HEK293T (cell line): Measurements from ENCODE around the gene CXXC5.

Experiments
- CTCF ChIA-PET: fragments of 350-600 bp; formaldehyde crosslinking; extraction: SDS; loops from one replicate; lab custom pipeline; 2021; ENCODE audit warnings: antibody characterized with exemption, inconsistent platforms; lab: Yijun Ruan, JAX
- POLR2A ChIA-PET: fragments of 350-600 bp; formaldehyde crosslinking; extraction: SDS; loops from one replicate; lab custom pipeline; 2020; ENCODE audit warnings: antibody characterized with exemption, inconsistent platforms; lab: Yijun Ruan, JAX
- DNase-seq: peaks from one replicate; pipeline ENCODE4 v3.0.0; 2012; ENCODE audit warnings: mixed read lengths; ENCODE audit errors: extremely low spot score
- ARNT ChIP-seq: fragments of 450-650 bp; IDR thresholded peaks from 2 replicates; pipeline ENCODE4 v1.6.1; 2017; ENCODE audit warnings: mild to moderate bottlenecking
- BHLHE40 ChIP-seq: fragments of 450-650 bp; IDR thresholded peaks from 2 replicates; pipeline ENCODE4 v1.6.1; 2016; ENCODE audit warnings: mild to moderate bottlenecking, moderate library complexity, borderline replicate concordance
- CTBP1 ChIP-seq: fragments of 450-650 bp; IDR thresholded peaks from 2 replicates; pipeline ENCODE4 v1.6.1; 2016; ENCODE audit warnings: borderline replicate concordance
- ELF4 ChIP-seq: fragments of 450-650 bp; IDR thresholded peaks from 2 replicates; pipeline ENCODE4 v1.6.1; 2017; ENCODE audit warnings: antibody characterized with exemption
- FOXK2 ChIP-seq: fragments of 450-650 bp; IDR thresholded peaks from 2 replicates; pipeline ENCODE4 v1.6.1; 2016; ENCODE audit warnings: mild to moderate bottlenecking
- FOXM1 ChIP-seq: fragments of 450-650 bp; IDR thresholded peaks from 2 replicates; pipeline ENCODE4 v1.6.1; 2017; ENCODE audit warnings: mild to moderate bottlenecking, borderline replicate concordance
- HDGF ChIP-seq: fragments of 450-650 bp; IDR thresholded peaks from 2 replicates; pipeline ENCODE4 v1.6.1; 2017; ENCODE audit warnings: antibody characterized with exemption, borderline replicate concordance
- L3MBTL2 ChIP-seq: fragments of 450-650 bp; conservative IDR thresholded peaks from 2 replicates; pipeline ENCODE4 v1.6.1; 2016; ENCODE audit warnings: mild to moderate bottlenecking
- LEF1 ChIP-seq: fragments of 450-650 bp; IDR thresholded peaks from 2 replicates; pipeline ENCODE4 v1.6.1; 2017; ENCODE audit warnings: mild to moderate bottlenecking, borderline replicate concordance
- NFRKB ChIP-seq: fragments of 450-650 bp; IDR thresholded peaks from 2 replicates; pipeline ENCODE4 v1.6.1; 2016; ENCODE audit warnings: mild to moderate bottlenecking, moderate library complexity
- SP1 ChIP-seq: fragments of 450-650 bp; IDR thresholded peaks from 2 replicates; pipeline ENCODE4 v1.6.1; 2017
- SUZ12 ChIP-seq: fragments of 450-650 bp; IDR thresholded peaks from 2 replicates; pipeline ENCODE4 v1.6.1; 2016; ENCODE audit warnings: mild to moderate bottlenecking
- TARDBP ChIP-seq: fragments of 450-650 bp; IDR thresholded peaks from 2 replicates; pipeline ENCODE4 v1.6.1; 2016
- ZNF384 ChIP-seq: fragments of 450-650 bp; IDR thresholded peaks from 2 replicates; pipeline ENCODE4 v1.6.1; 2016
- TF ChIP-seq, protein P1 (sequence below): fragments of 450-650 bp; IDR thresholded peaks from 2 replicates; pipeline ENCODE4 v1.6.1; 2016

Gene CXXC5

DNA sequence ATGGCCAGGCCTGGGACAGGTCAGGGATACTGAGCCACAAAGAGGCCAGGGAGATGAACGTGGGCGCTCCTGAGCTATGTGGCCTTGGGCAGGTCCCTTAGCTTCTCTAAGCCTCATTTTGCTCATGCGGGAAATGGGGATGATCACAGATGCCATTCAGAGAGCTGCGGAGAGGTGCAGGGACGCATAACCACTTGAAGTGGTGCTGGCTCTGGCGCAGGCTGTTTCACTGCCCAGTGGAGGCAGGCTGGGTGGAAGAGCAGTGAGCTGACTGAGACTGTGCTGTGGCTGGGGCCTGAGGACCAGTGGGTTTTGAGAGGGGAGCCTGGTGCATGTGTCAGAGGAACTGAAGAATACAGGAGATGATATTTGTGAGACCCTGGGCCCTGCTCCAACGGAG is 18.4 kb downstream of the CXXC5 start:
- DNase-seq: no peak
- POLR2A ChIA-PET: interaction anchor here (1.0 kb wide), 1 partner anchor 48 kb away, joined by 4 read pairs; no protein-coding TSS in a partner anchor
- CTCF ChIA-PET: no interaction called here
- TF ChIP-seq HDGF (no peak), TARDBP (no peak), FOXK2 (no peak), SP1 (no peak), ARNT (no peak), CTBP1 (no peak), NFRKB (no peak)
- TF ChIP-seq, protein P1, sequence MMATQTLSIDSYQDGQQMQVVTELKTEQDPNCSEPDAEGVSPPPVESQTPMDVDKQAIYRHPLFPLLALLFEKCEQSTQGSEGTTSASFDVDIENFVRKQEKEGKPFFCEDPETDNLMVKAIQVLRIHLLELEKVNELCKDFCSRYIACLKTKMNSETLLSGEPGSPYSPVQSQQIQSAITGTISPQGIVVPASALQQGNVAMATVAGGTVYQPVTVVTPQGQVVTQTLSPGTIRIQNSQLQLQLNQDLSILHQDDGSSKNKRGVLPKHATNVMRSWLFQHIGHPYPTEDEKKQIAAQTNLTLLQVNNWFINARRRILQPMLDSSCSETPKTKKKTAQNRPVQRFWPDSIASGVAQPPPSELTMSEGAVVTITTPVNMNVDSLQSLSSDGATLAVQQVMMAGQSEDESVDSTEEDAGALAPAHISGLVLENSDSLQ: no peak

GRCh38 chr5:139667001-139667729 is 19.0 kb downstream of the CXXC5 start:
- no peak for TF ChIP-seq ELF4
- TF ChIP-seq FOXK2: no peak
- no peak for TF ChIP-seq SP1
- no peak for TF ChIP-seq L3MBTL2
- TF ChIP-seq NFRKB: no peak
- POLR2A ChIA-PET: interaction anchor here (0.7 to 2.0 kb wide), 3 partner anchors 14 to 48 kb away, joined by 3 to 7 read pairs (median 4); no protein-coding TSS in a partner anchor
- DNase-seq: no peak
- CTCF ChIA-PET: no interaction called here

DNA sequence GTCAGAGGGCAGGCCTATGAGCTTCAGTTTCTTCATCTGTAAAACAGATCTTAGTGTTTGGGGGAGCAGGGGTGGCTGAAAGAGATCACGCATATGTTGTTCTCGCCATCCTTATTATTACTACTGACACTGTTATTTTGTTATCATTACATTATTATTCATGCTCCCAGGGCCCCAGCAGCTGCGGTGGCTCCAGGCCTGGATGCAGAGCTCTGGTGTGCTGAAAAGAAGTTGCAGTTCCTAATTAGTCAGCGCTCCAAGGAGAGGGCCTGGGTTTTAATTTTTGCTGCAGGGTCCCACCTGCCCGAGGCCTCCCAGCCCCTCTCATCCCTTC is 19.5 kb downstream of the CXXC5 start:
- DNase-seq: no peak
- CTCF ChIA-PET: no interaction called here
- POLR2A ChIA-PET: interaction anchor here (0.7 to 2.0 kb wide), 2 partner anchors 14 to 41 kb away, joined by 3 to 7 read pairs; no protein-coding TSS in a partner anchor
- TF ChIP-seq, protein P1: no peak
- TF ChIP-seq TARDBP (no peak), FOXM1 (no peak), CTBP1 (no peak), SP1 (no peak), NFRKB (no peak), L3MBTL2 (no peak), LEF1 (no peak), SUZ12 (no peak), HDGF (no peak), ELF4 (no peak), FOXK2 (no peak), ARNT (no peak), BHLHE40 (no peak), ZNF384 (no peak)

GRCh38 chr5:139668064-139668880 is 20.1 kb downstream of the CXXC5 start:
- POLR2A ChIA-PET: interaction anchor here (0.7 to 2.0 kb wide), 2 partner anchors 15 to 41 kb away, joined by 3 to 7 read pairs; no protein-coding TSS in a partner anchor
- TF ChIP-seq LEF1 (no peak), BHLHE40 (no peak), TARDBP (no peak)
- CTCF ChIA-PET: interaction anchor here (1.3 kb wide), 1 partner anchor 16 kb away, joined by 3 read pairs; no protein-coding TSS in a partner anchor
- peak; percentile 57 for DNase-seq

- DNase-seq: no peak
- TF ChIP-seq LEF1 (no peak), SUZ12 (no peak), NFRKB (no peak), SP1 (no peak)
- CTCF ChIA-PET: interaction anchor here (1.3 kb wide), 1 partner anchor 15 kb away, joined by 3 read pairs; no protein-coding TSS in a partner anchor
- POLR2A ChIA-PET: interaction anchor here (0.6 to 2.0 kb wide), 3 partner anchors 21 to 40 kb away, joined by 3 to 7 read pairs (median 4); no protein-coding TSS in a partner anchor
Observed at GRCh38 chr5:139668924-139669661, 20.9 kb downstream of the CXXC5 start.

GRCh38 chr5:139669662-139670368 is 21.7 kb downstream of the CXXC5 start:
- POLR2A ChIA-PET: interaction anchor here (0.6 to 1.4 kb wide), 2 partner anchors 21 to 39 kb away, joined by 3 to 4 read pairs; no protein-coding TSS in a partner anchor
- CTCF ChIA-PET: interaction anchor here (0.5 to 1.6 kb wide), 5 partner anchors 9 to 443 kb away, joined by 3 to 10 read pairs (median 3); no protein-coding TSS in a partner anchor
- TF ChIP-seq TARDBP (no peak), ZNF384 (no peak), ARNT (no peak), FOXK2 (no peak), NFRKB (no peak), L3MBTL2 (no peak), SP1 (no peak), CTBP1 (no peak), FOXM1 (no peak), SUZ12 (no peak), ELF4 (no peak), BHLHE40 (no peak), HDGF (no peak), LEF1 (no peak)
- TF ChIP-seq, protein P1: no peak

More at GRCh38 chr5:139669662-139670368, 21.7 kb downstream of the CXXC5 start:
- no peak for DNase-seq
